Hair follicular keratinocyte (primary cell): Measurements from ENCODE around the gene CTSG. TPM values are rescaled to one million over a fixed set of nuclear protein-coding genes. Genes with fewer than 3 reads are reported as not detected.

Experiments used
- total RNA-seq: library from RNA; depleted of rRNA; stranded (reverse); fragments of >200 nt; gene quantifications from 2 replicates; pipeline ENCODE4 v1.2.3, GENCODE V29; 2015

CTSG gene
- total RNA-seq = not detected in 2 replicates

GRCh38 chr14:24576182-24576581 lies at the start of gene CTSG:
Gene CTSG, minus strand, starts transcription at chr14:24576250. Its CDS starts 27 bp downstream, at chr14:24576223.

GRCh38 chr14:24609655-24610344 lies 33.8 kb upstream of the CTSG start, which contains the start of gene GZMH:
Gene GZMH, minus strand, starts transcription at chr14:24609685. Its CDS starts 72 bp downstream, at chr14:24609613.

Other genes starting within 250 kb of the CTSG start
- 0.23 and 0.34 TPM in 2 replicates for gene ADCY4, start 241.2 kb downstream of the CTSG start, total RNA-seq
- 5.4 and 8.0 TPM in 2 replicates for gene RIPK3, start 236.3 kb downstream of the CTSG start, total RNA-seq
- 2.9 and 7.1 TPM in 2 replicates for gene NFATC4, start 208.1 kb downstream of the CTSG start, total RNA-seq
- gene NYNRIN, start 177.2 kb downstream of the CTSG start, total RNA-seq = 2.7 and 3.8 TPM in 2 replicates
- gene CBLN3, start 146.6 kb downstream of the CTSG start, total RNA-seq = 0.11 and 0.31 TPM in 2 replicates
- gene KHNYN, start 146.3 kb downstream of the CTSG start, total RNA-seq = 48.7 and 55.9 TPM in 2 replicates
- 11.9 and 17.7 TPM in 2 replicates for gene SDR39U1, start 133.5 kb downstream of the CTSG start, total RNA-seq
- not detected in 2 replicates for gene CMA1, start 68.0 kb downstream of the CTSG start, total RNA-seq
- gene GZMH, start 33.4 kb upstream of the CTSG start, total RNA-seq = not detected in 2 replicates
- gene GZMB, start 57.9 kb upstream of the CTSG start, total RNA-seq = not detected in 2 replicates